Measurements from ENCODE around the gene PLS3.
A peak's percentile ranks its signal among the peaks of the same experiment; 100 is the strongest.

Gene PLS3

GRCh38 chrX:115696939-115697338 is 136.0 kb downstream of the PLS3 start:
- peak; percentile 10 for DNase-seq

DNA sequence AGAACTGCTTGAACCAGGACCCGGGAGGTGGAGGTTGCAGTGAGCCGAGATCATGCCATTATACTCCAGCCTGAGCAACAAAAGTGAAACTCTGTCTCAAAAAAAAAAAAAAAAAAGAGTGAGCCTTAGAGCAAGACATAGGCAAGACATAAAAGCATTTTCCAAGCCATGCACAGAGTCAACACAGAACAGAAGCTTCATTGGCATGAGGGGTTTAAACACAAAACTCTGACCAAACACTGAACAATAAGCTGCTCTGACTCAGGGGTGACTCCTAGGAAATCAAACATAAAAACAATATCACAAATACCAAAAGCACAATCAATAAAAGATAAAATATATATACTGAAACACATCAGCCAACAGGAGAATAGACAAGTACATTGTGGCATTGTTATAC is 136.8 kb downstream of the PLS3 start:
- DNase-seq, result peak; percentile 19
